Activated B cell treated with CpG ODN at 0.5 μM for 24 hours (primary cell): Measurements from ENCODE around the gene NCF2. TPM values are rescaled to one million over a fixed set of nuclear protein-coding genes. Genes with fewer than 3 reads are reported as not detected.
"Not testable (repeated sequence)": the region's sequence is repeated elsewhere in the genome, so short reads cannot be mapped to it uniquely, and the experiment has no call there.

Source experiments
- ATAC-seq: fragments of 200-7000 bp; cut with Tn5 transposase; one replicate; pipeline ENCODE4 v1.10.0; 2021; ENCODE audit warnings: low read depth, mild to moderate bottlenecking, moderate library complexity
- CTCF ChIA-PET: fragments of 350-600 bp; sonication (Branson Sonifier 250); formaldehyde crosslinking; loops from one replicate; lab custom pipeline; 2021; ENCODE audit warnings: antibody characterized with exemption; lab: Charles Lee
- POLR2A ChIA-PET: fragments of 350-600 bp; sonication (Branson Sonifier 250); formaldehyde crosslinking; loops from one replicate; lab custom pipeline; 2021; ENCODE audit warnings: antibody characterized with exemption; lab: Charles Lee
- DNase-seq: peaks from one replicate; pipeline ENCODE4 v3.0.0; 2022
- H3K27ac Mint-ChIP-seq: one replicate; pipeline ENCODE4 v1.8.0; 2020; ENCODE audit warnings: mixed read lengths
- H3K27me3 Mint-ChIP-seq: one replicate; pipeline ENCODE4 v1.8.0; 2021; ENCODE audit warnings: mixed read lengths
- H3K36me3 Mint-ChIP-seq: one replicate; pipeline ENCODE4 v1.8.0; 2021; ENCODE audit warnings: low read depth, mixed read lengths
- H3K4me1 Mint-ChIP-seq: one replicate; pipeline ENCODE4 v1.8.0; 2021; ENCODE audit warnings: mixed read lengths
- H3K4me3 Mint-ChIP-seq: one replicate; pipeline ENCODE4 v1.8.0; 2020; ENCODE audit warnings: mild to moderate bottlenecking, mixed read lengths
- H3K9me3 Mint-ChIP-seq: one replicate; pipeline ENCODE4 v1.8.0; 2020; ENCODE audit warnings: mixed read lengths
- CTCF ChIP-seq: fragments of 200-600 bp; IDR thresholded peaks from one replicate; pipeline ENCODE4 v1.8.0; 2022; ENCODE audit warnings: antibody characterized with exemption, mild to moderate bottlenecking
- intact Hi-C: fragments of 100-400 bp; cut with micrococcal nuclease; formaldehyde crosslinking; loops from one replicate; pipeline ENCODE4 v1.15.1; 2024
- total RNA-seq: library from RNA; stranded (reverse); gene quantifications from 2 replicates; pipeline ENCODE4 v1.2.3, GENCODE V29; 2022

The NCF2 gene
- total RNA-seq, 1 donor from 2014 or later = 101 TPM

GRCh38 chr1:183632964-183633363 is 42.7 kb upstream of the NCF2 start:
- POLR2A ChIA-PET = interaction anchor here (1.0 to 3.3 kb wide), 8 partner anchors 23 to 419 kb away, joined by 3 to 47 read pairs (median 6); partner anchors contain the start of genes NCF2, SMG7 and TSEN15
- no peaks in the 10 kb centered on the region for H3K9me3 Mint-ChIP-seq
- no peak overlapping the region for H3K27ac Mint-ChIP-seq
- H3K36me3 Mint-ChIP-seq = peaks cover 56% of the 10 kb centered on the region
- no peak for DNase-seq
- peak overlapping the region; percentile 100 for H3K4me3 Mint-ChIP-seq
- CTCF ChIA-PET = interaction anchor here (1.1 to 2.6 kb wide), 4 partner anchors 13 to 283 kb away, joined by 3 to 7 read pairs (median 4); no protein-coding TSS in a partner anchor
- no peak for ATAC-seq
- H3K4me1 Mint-ChIP-seq = peaks cover 54% of the 10 kb centered on the region
- TF ChIP-seq CTCF = no peak
- H3K27me3 Mint-ChIP-seq = no peaks in the 10 kb centered on the region
- intact Hi-C loops = loop anchor here (1.0 to 10.0 kb wide), 5 partner anchors 43 to 1412 kb away; partner anchors contain the start of genes DHX9, NCF2 and RNF2

- ChIA-PET CTCF (interaction anchor here (0.6 kb wide), 1 partner anchor 287 kb away, joined by 3 read pairs; no protein-coding TSS in a partner anchor), POLR2A (interaction anchor here (0.7 to 3.3 kb wide), 5 partner anchors 42 to 558 kb away, joined by 3 to 16 read pairs (median 4); partner anchors contain the start of genes NCF2, SMG7 and TSEN15)
- Mint-ChIP-seq H3K4me3 (no peak overlapping the region), H3K36me3 (peaks cover 63% of the 10 kb centered on the region), H3K27me3 (no peaks in the 10 kb centered on the region), H3K27ac (no peak overlapping the region), H3K4me1 (peaks cover 54% of the 10 kb centered on the region), H3K9me3 (no peaks in the 10 kb centered on the region)
- TF ChIP-seq CTCF = no peak
- intact Hi-C loops = loop anchor here (5.0 to 10.0 kb wide), 3 partner anchors 1057 to 1413 kb away; partner anchors contain the start of gene RNF2
- ATAC-seq = no peak
- DNase-seq = no peak
These were observed 41.9 kb upstream of the NCF2 start for GRCh38 chr1:183632114-183632513.

- H3K9me3 Mint-ChIP-seq = no peaks in the 10 kb centered on the region
- ChIA-PET CTCF (no interaction called here), POLR2A (no interaction called here)
- intact Hi-C loops = loop anchor here (5.0 to 10.0 kb wide), 3 partner anchors 1056 to 1414 kb away; partner anchors contain the start of gene RNF2
- DNase-seq (no peak), ATAC-seq (no peak)
- H3K4me1 Mint-ChIP-seq = peaks cover 45% of the 10 kb centered on the region
- H3K4me3 Mint-ChIP-seq = peak overlapping the region; percentile 8
- H3K27ac Mint-ChIP-seq = no peak overlapping the region
- TF ChIP-seq CTCF = no peak
- H3K36me3 Mint-ChIP-seq = peaks cover 67% of the 10 kb centered on the region
- no peaks in the 10 kb centered on the region for H3K27me3 Mint-ChIP-seq
These were observed 40.5 kb upstream of the NCF2 start for GRCh38 chr1:183630748-183631147.

GRCh38 chr1:183628537-183628936 is 38.3 kb upstream of the NCF2 start:
- no peak for DNase-seq
- TF ChIP-seq CTCF = no peak
- H3K9me3 Mint-ChIP-seq = no peaks in the 10 kb centered on the region
- H3K27me3 Mint-ChIP-seq = no peaks in the 10 kb centered on the region
- POLR2A ChIA-PET = no interaction called here
- H3K27ac Mint-ChIP-seq = no peak overlapping the region
- CTCF ChIA-PET = interaction anchor here (1.1 kb wide), 1 partner anchor 287 kb away, joined by 3 read pairs; no protein-coding TSS in a partner anchor
- peaks cover 75% of the 10 kb centered on the region for H3K36me3 Mint-ChIP-seq
- no peak for ATAC-seq
- H3K4me3 Mint-ChIP-seq = no peak overlapping the region
- peaks cover 29% of the 10 kb centered on the region for H3K4me1 Mint-ChIP-seq
- intact Hi-C loops = no loop called here

GRCh38 chr1:183626236-183626635 is 36.0 kb upstream of the NCF2 start:
- ChIA-PET CTCF (interaction anchor here (1.2 to 1.9 kb wide), 2 partner anchors 46 to 66 kb away, joined by 3 to 5 read pairs; no protein-coding TSS in a partner anchor), POLR2A (interaction anchor here (1.0 kb wide), 1 partner anchor 154 kb away, joined by 3 read pairs; the partner anchor contains the start of gene SMG7)
- ATAC-seq, H3K4me3 Mint-ChIP-seq, DNase-seq, H3K27me3 Mint-ChIP-seq, intact Hi-C loops, H3K9me3 Mint-ChIP-seq, H3K27ac Mint-ChIP-seq: not testable (repeated sequence)
- H3K36me3 Mint-ChIP-seq = peaks cover 68% of the 10 kb centered on the region
- H3K4me1 Mint-ChIP-seq = peaks cover 33% of the 10 kb centered on the region
